KMS-11 (cell line): ENCODE measurements around the gene TMEM163.

ENCODE experiments used
- H2AFZ ChIP-seq: fragments of 200-600 bp; sonication (generic); 2 replicates; pipeline ENCODE4 v1.6.1; 2016; ENCODE audit warnings: antibody characterized with exemption, mixed run types, low read depth
- H3K27ac ChIP-seq: fragments of 200-600 bp; sonication (generic); 2 replicates; pipeline ENCODE4 v1.6.1; 2016; ENCODE audit warnings: mild to moderate bottlenecking, mixed run types
- H3K27me3 ChIP-seq: fragments of 200-600 bp; sonication (generic); 2 replicates; pipeline ENCODE4 v1.6.1; 2017; ENCODE audit warnings: mild to moderate bottlenecking, low read depth, mixed run types, moderate library complexity; ENCODE audit not compliant: insufficient read depth
- H3K36me3 ChIP-seq: fragments of 200-600 bp; sonication (generic); 2 replicates; pipeline ENCODE4 v1.6.1; 2017; ENCODE audit warnings: mild to moderate bottlenecking, mixed run types; ENCODE audit not compliant: insufficient read depth
- H3K4me1 ChIP-seq: fragments of 200-600 bp; sonication (generic); 2 replicates; pipeline ENCODE4 v1.6.1; 2016; ENCODE audit warnings: mild to moderate bottlenecking, low read depth, mixed run types; ENCODE audit not compliant: poor library complexity, severe bottlenecking
- H3K4me2 ChIP-seq: fragments of 200-600 bp; sonication (generic); 2 replicates; pipeline ENCODE4 v1.7.0; 2016; ENCODE audit warnings: mild to moderate bottlenecking, mixed run types
- H3K4me3 ChIP-seq: fragments of 200-600 bp; sonication (generic); IDR thresholded peaks from 2 replicates; pipeline ENCODE4 v1.6.1; 2017; ENCODE audit warnings: low read depth, low read length, mixed read lengths; ENCODE audit not compliant: insufficient read depth
- H3K79me2 ChIP-seq: fragments of 200-600 bp; sonication (generic); 2 replicates; pipeline ENCODE4 v1.6.1; 2016; ENCODE audit warnings: low read depth, mixed run types; ENCODE audit not compliant: insufficient read depth
- H3K9ac ChIP-seq: fragments of 200-600 bp; sonication (generic); 2 replicates; pipeline ENCODE4 v1.6.1; 2016; ENCODE audit warnings: mild to moderate bottlenecking, mixed run types
- H4K20me1 ChIP-seq: fragments of 200-600 bp; sonication (generic); 2 replicates; pipeline ENCODE4 v1.6.1; 2016; ENCODE audit warnings: mild to moderate bottlenecking, mixed run types; ENCODE audit not compliant: insufficient read depth
- CTCF ChIP-seq: fragments of 200-600 bp; sonication (generic); conservative IDR thresholded peaks from 2 replicates; pipeline ENCODE4 v1.6.1; 2017; ENCODE audit warnings: low read depth, mild to moderate bottlenecking, antibody characterized with exemption, low read length, moderate library complexity, mixed read lengths

TMEM163 gene

GRCh38 chr2:134505446-134505845, 213.4 kb downstream of the TMEM163 start:
- no peaks in the 10 kb centered on the region for H3K79me2 ChIP-seq
- no peaks in the 10 kb centered on the region for H3K36me3 ChIP-seq
- H3K4me2 ChIP-seq = no peak overlapping the region
- no peaks in the 10 kb centered on the region for H3K27me3 ChIP-seq
- no peak overlapping the region for H3K9ac ChIP-seq
- no peak overlapping the region for H3K27ac ChIP-seq
- H2AFZ ChIP-seq = no peak overlapping the region
- H3K4me3 ChIP-seq = no peak overlapping the region
- H3K4me1 ChIP-seq = no peaks in the 10 kb centered on the region
- H4K20me1 ChIP-seq = no peaks in the 10 kb centered on the region
- no peak for TF ChIP-seq CTCF

- H3K9ac ChIP-seq = no peak overlapping the region
- no peak overlapping the region for H3K27ac ChIP-seq
- no peaks in the 10 kb centered on the region for H3K4me1 ChIP-seq
- H3K4me3 ChIP-seq = no peak overlapping the region
- no peaks in the 10 kb centered on the region for H4K20me1 ChIP-seq
- H3K79me2 ChIP-seq = no peaks in the 10 kb centered on the region
- no peak overlapping the region for H2AFZ ChIP-seq
- H3K4me2 ChIP-seq = no peak overlapping the region
- H3K27me3 ChIP-seq = no peaks in the 10 kb centered on the region
- H3K36me3 ChIP-seq = no peaks in the 10 kb centered on the region
- TF ChIP-seq CTCF = no peak
These were observed 214.0 kb downstream of the TMEM163 start for GRCh38 chr2:134504586-134505336.

DNA sequence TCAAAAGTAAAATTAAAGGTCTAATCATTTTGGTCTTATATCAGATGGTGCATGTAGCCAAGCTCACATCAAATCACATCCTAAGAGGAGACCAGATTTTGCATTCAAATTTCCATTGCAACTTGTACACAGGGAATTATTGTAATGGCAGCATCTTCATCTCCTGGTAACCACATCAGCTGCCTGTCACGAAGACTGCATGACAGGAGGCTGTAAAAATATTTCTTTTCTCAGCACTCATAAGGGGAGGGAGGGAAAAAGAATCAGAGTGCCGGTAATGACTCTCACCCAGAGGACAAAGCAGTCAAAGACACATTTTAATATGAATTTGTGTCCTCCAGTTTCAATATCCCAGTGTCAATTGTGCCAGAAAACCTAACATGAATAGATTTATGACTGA, 216.7 kb downstream of the TMEM163 start:
- Histone ChIP-seq H3K79me2 (no peaks in the 10 kb centered on the region), H3K4me1 (no peaks in the 10 kb centered on the region)

DNA sequence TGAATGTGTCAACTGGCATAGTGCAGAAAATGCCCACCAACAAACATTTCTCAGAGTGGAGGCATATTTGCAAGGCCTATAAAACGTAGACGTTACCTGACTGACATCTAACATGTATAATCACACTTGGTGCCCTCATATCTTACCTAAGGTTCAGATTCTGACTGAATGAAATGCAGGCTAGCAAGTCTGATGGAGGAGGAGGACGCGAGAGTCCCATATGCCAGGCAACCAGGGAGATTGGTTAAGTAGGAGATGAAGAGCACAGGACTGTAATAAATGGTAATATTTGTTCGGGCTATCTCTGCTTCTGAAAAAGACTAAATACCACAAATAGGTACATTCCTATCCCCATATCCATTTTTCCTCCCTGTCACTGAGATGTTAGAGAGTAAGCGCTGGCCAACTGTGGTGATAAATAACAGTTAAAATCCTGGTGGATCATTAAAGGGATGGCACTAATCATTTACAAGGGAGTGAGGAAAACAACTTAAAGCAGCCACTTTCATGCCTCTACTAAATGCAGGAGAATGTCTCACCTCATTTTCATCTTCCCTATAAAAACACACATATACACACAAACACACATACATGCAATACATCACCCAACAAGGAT, 217.2 kb downstream of the TMEM163 start:
- no peak overlapping the region for H3K9ac ChIP-seq
- no peak overlapping the region for H3K4me3 ChIP-seq
- no peaks in the 10 kb centered on the region for H3K27me3 ChIP-seq
- H3K4me2 ChIP-seq = no peak overlapping the region
- no peaks in the 10 kb centered on the region for H4K20me1 ChIP-seq
- no peak overlapping the region for H3K27ac ChIP-seq
- TF ChIP-seq CTCF = no peak
- H2AFZ ChIP-seq = no peak overlapping the region
- H3K36me3 ChIP-seq = no peaks in the 10 kb centered on the region
- no peaks in the 10 kb centered on the region for H3K4me1 ChIP-seq
- H3K79me2 ChIP-seq = no peaks in the 10 kb centered on the region

More for the DNA sequence above, 216.7 kb downstream of the TMEM163 start:
- no peak overlapping the region for H3K9ac ChIP-seq
- H4K20me1 ChIP-seq = no peaks in the 10 kb centered on the region
- no peak overlapping the region for H3K4me3 ChIP-seq
- no peak overlapping the region for H2AFZ ChIP-seq
- TF ChIP-seq CTCF = no peak
- H3K4me2 ChIP-seq = no peak overlapping the region
- H3K36me3 ChIP-seq = no peaks in the 10 kb centered on the region
- H3K27ac ChIP-seq = no peak overlapping the region
- H3K27me3 ChIP-seq = no peaks in the 10 kb centered on the region
